AG04449 (cell line): ENCODE results near the gene SLC43A1.
A peak's percentile ranks its signal among the peaks of the same experiment; 100 is the strongest.

Experiments
- CTCF ChIA-PET: fragments of 350-600 bp; formaldehyde crosslinking; extraction: SDS; loops from one replicate; lab custom pipeline; 2021; ENCODE audit warnings: antibody characterized with exemption; lab: Yijun Ruan, JAX
- POLR2A ChIA-PET: fragments of 400-600, 350-600 bp; formaldehyde crosslinking; extraction: SDS; loops from one replicate; lab custom pipeline; 2020; ENCODE audit warnings: antibody characterized with exemption, inconsistent platforms; lab: Yijun Ruan, JAX
- DNase-seq: peaks from one replicate; pipeline ENCODE4 v3.0.0-alpha.2; 2010; ENCODE audit warnings: low read depth, low spot score
- H3K4me3 ChIP-seq: 2 replicates; pipeline ENCODE4 v1.5.1; 2011; ENCODE audit warnings: low read depth, mild to moderate bottlenecking, control low read depth, low read length
- TF ChIP-seq, protein P1 (sequence below): IDR thresholded peaks from one replicate; pipeline ENCODE4 v1.5.1; 2011; ENCODE audit warnings: mild to moderate bottlenecking, moderate library complexity, low read length, control low read depth, inconsistent platforms; ENCODE audit not compliant: insufficient read depth; ENCODE audit errors: missing control alignments

Gene SLC43A1

DNA sequence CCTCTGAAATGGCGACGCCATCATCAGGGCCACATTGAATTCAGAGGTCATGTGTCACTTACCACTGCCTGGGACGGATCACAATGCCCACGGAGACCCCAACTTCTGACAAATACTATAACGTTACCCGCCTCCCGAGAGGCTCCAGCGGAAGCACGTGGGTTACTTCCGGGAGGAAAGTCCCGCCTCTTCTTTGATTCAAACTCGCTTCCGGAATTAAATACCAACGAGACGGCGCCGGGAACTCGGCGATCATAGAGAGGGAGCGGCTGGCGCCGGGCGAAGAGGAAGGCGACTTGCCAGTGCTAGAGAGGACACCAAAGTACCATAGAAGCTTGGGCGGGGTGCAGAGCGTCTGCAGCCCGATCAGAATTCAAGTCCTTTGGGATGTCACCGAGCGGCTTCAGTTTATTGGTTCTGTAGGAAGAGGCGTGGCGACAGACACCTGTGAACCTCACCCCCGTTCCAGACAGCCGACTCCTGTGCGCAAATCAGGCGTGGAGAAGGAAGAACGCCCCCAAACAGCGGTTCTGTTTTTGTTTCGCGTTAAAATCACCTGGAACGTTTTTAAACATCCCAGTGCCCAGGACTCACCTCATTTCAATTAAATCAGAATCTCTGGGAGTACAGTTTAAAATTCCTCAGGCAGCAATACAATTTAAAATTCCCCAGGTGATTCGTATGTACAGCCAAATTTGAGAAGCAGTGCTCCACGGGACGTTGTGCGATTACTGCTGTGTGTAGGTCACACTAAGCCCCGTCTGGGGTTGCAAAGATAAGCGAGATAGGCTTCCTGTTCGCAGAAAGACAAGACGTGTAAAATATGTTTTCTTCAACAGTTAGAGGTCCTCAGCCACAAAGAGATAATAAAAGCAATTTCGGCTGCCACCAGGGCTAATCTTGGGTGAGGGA, 15.3 kb upstream of the SLC43A1 start, which contains the start of gene TIMM10:
Gene TIMM10, minus strand, starts transcription at position 159 of the 912 bp plus-strand sequence. CDS start 565 bp downstream, outside the sequence.
- TF ChIP-seq, protein P1, sequence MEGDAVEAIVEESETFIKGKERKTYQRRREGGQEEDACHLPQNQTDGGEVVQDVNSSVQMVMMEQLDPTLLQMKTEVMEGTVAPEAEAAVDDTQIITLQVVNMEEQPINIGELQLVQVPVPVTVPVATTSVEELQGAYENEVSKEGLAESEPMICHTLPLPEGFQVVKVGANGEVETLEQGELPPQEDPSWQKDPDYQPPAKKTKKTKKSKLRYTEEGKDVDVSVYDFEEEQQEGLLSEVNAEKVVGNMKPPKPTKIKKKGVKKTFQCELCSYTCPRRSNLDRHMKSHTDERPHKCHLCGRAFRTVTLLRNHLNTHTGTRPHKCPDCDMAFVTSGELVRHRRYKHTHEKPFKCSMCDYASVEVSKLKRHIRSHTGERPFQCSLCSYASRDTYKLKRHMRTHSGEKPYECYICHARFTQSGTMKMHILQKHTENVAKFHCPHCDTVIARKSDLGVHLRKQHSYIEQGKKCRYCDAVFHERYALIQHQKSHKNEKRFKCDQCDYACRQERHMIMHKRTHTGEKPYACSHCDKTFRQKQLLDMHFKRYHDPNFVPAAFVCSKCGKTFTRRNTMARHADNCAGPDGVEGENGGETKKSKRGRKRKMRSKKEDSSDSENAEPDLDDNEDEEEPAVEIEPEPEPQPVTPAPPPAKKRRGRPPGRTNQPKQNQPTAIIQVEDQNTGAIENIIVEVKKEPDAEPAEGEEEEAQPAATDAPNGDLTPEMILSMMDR: no peak
- peak within 1 kb of the TSS; percentile 96 for H3K4me3 ChIP-seq
- ChIA-PET CTCF (interaction anchor here (0.7 to 18.1 kb wide), 12 partner anchors 13 to 993 kb away, joined by 3 to 421 read pairs (median 48); partner anchors contain the start of genes RTN4RL2 and SLC43A1), POLR2A (interaction anchor here (0.9 to 1.5 kb wide), 2 partner anchors 24 to 111 kb away, joined by 3 read pairs; no protein-coding TSS in a partner anchor)
- peak; percentile 68 for DNase-seq

GRCh38 chr11:57530215-57530595, 14.7 kb upstream of the SLC43A1 start:
- TF ChIP-seq, protein P1: no peak
- no peak for DNase-seq
- CTCF ChIA-PET: interaction anchor here (1.0 to 18.1 kb wide), 9 partner anchors 10 to 181 kb away, joined by 3 to 421 read pairs (median 115); partner anchors contain the start of genes RTN4RL2 and SLC43A1
- peak overlapping the region; percentile 96 for H3K4me3 ChIP-seq
- POLR2A ChIA-PET: interaction anchor here (1.5 kb wide), 1 partner anchor 111 kb away, joined by 3 read pairs; no protein-coding TSS in a partner anchor

GRCh38 chr11:57529012-57529411, 13.5 kb upstream of the SLC43A1 start:
- DNase-seq: no peak
- POLR2A ChIA-PET: interaction anchor here (1.5 kb wide), 1 partner anchor 112 kb away, joined by 3 read pairs; no protein-coding TSS in a partner anchor
- H3K4me3 ChIP-seq: no peak overlapping the region

GRCh38 chr11:57527056-57527631, 11.6 kb upstream of the SLC43A1 start:
- TF ChIP-seq, protein P1: peak; percentile 87
- ChIA-PET POLR2A (no interaction called here), CTCF (interaction anchor here (0.6 to 18.1 kb wide), 53 partner anchors 9 to 1050 kb away, joined by 3 to 421 read pairs (median 5); partner anchors contain the start of genes P2RX3, RTN4RL2, SLC43A1 and SMTNL1)
- DNase-seq: no peak
- no peak overlapping the region for H3K4me3 ChIP-seq

More at GRCh38 chr11:57529012-57529411, 13.5 kb upstream of the SLC43A1 start:
- TF ChIP-seq, protein P1: no peak
- CTCF ChIA-PET: interaction anchor here (1.0 to 18.1 kb wide), 11 partner anchors 9 to 186 kb away, joined by 3 to 421 read pairs (median 60); partner anchors contain the start of genes RTN4RL2 and SLC43A1

DNA sequence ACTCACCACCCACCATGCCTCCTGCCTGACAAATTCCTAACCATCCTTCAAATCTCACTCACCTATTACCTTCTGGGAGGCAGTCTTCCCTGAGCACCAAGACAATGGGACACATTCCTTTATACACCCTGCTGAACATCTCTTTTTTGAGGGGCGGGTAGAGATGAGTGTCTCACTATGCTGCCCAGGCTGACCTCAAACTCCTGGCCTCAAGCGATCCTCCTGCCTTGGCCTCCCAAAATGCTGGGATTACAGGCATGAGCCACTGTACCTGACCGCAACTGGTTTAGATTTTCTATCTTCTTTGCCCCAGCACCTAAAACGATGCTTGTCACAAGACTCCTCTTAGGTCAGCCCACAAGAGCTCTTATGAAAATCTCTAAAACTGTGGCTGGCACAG, 7.9 kb upstream of the SLC43A1 start:
- H3K4me3 ChIP-seq: no peak overlapping the region
- ChIA-PET CTCF (interaction anchor here (0.5 to 18.1 kb wide), 8 partner anchors 9 to 185 kb away, joined by 3 to 421 read pairs (median 34); partner anchors contain the start of genes P2RX3, RTN4RL2 and SLC43A1), POLR2A (no interaction called here)
- TF ChIP-seq, protein P1: no peak
- DNase-seq: no peak
